GM23338 (cell line): ENCODE data around the gene C19orf81. TPM values are rescaled to one million over a fixed set of nuclear protein-coding genes. Genes with fewer than 3 reads are reported as not detected.

Experiments
- ATAC-seq: fragments of 200-7000 bp; cut with Tn5 transposase; 3 replicates; pipeline ENCODE4 v1.9.1; 2020
- DNase-seq: peaks from one replicate; pipeline ENCODE4 v3.0.0-alpha.2; 2015; ENCODE audit warnings: low spot score
- H2AFZ ChIP-seq: fragments of 200-600 bp; sonication (generic); 2 replicates; pipeline ENCODE4 v1.8.0; 2016; ENCODE audit warnings: antibody characterized with exemption, mild to moderate bottlenecking, moderate library complexity
- H3F3A ChIP-seq: fragments of 200-600 bp; sonication (generic); replicated peaks from 2 replicates; pipeline ENCODE4 v1.8.0; 2017; ENCODE audit warnings: antibody characterized with exemption, mixed run types, low read depth
- H3K27ac ChIP-seq: fragments of 200-600 bp; sonication (generic); 2 replicates; pipeline ENCODE4 v1.6.1; 2016; ENCODE audit warnings: low read depth
- H3K27me3 ChIP-seq: fragments of 200-600 bp; sonication (generic); 2 replicates; pipeline ENCODE4 v1.8.0; 2016; ENCODE audit warnings: mild to moderate bottlenecking, mixed run types, moderate library complexity; ENCODE audit not compliant: insufficient read depth
- H3K36me3 ChIP-seq: fragments of 200-600 bp; sonication (generic); 2 replicates; pipeline ENCODE4 v1.8.0; 2016; ENCODE audit warnings: mild to moderate bottlenecking; ENCODE audit not compliant: insufficient read depth
- H3K4me1 ChIP-seq: fragments of 200-600 bp; sonication (generic); 2 replicates; pipeline ENCODE4 v1.8.0; 2016; ENCODE audit warnings: mild to moderate bottlenecking, moderate library complexity; ENCODE audit not compliant: insufficient read depth
- H3K4me2 ChIP-seq: fragments of 200-600 bp; sonication (generic); 2 replicates; pipeline ENCODE4 v1.7.1; 2017; ENCODE audit warnings: mixed run types
- H3K4me3 ChIP-seq: fragments of 200-600 bp; sonication (generic); 2 replicates; pipeline ENCODE4 v1.6.1; 2016; ENCODE audit warnings: mixed run types
- H3K79me2 ChIP-seq: fragments of 200-600 bp; sonication (generic); replicated peaks from 2 replicates; pipeline ENCODE4 v1.8.0; 2017; ENCODE audit warnings: mild to moderate bottlenecking; ENCODE audit not compliant: insufficient read depth
- H3K9me2 ChIP-seq: fragments of 200-600 bp; sonication (generic); 2 replicates; pipeline ENCODE4 v1.8.0; 2017; ENCODE audit not compliant: insufficient read depth
- H4K20me1 ChIP-seq: fragments of 200-600 bp; sonication (generic); replicated peaks from 2 replicates; pipeline ENCODE4 v1.8.0; 2017; ENCODE audit warnings: mild to moderate bottlenecking; ENCODE audit not compliant: insufficient read depth
- H3K27ac Mint-ChIP-seq: 2 replicates; pipeline ENCODE4 v1.8.0; 2020; ENCODE audit warnings: inconsistent platforms, mild to moderate bottlenecking, moderate library complexity, mixed read lengths
- H3K27me3 Mint-ChIP-seq: 3 replicates; pipeline ENCODE4 v1.8.0; 2022; ENCODE audit warnings: low read depth, mild to moderate bottlenecking, moderate library complexity, mixed read lengths, inconsistent platforms; ENCODE audit not compliant: insufficient read depth, poor library complexity
- H3K36me3 Mint-ChIP-seq: 3 replicates; pipeline ENCODE4 v1.8.0; 2021; ENCODE audit warnings: low read depth, mild to moderate bottlenecking, inconsistent platforms, moderate library complexity, mixed read lengths
- H3K4me1 Mint-ChIP-seq: 3 replicates; pipeline ENCODE4 v1.8.0; 2020; ENCODE audit warnings: mild to moderate bottlenecking, inconsistent platforms, mixed read lengths
- H3K4me3 Mint-ChIP-seq: 3 replicates; pipeline ENCODE4 v1.8.0; 2021; ENCODE audit warnings: moderate library complexity, mild to moderate bottlenecking, inconsistent platforms, mixed read lengths
- H3K9me3 Mint-ChIP-seq: 3 replicates; pipeline ENCODE4 v1.8.0; 2020; ENCODE audit warnings: moderate library complexity, mild to moderate bottlenecking, inconsistent platforms, mixed read lengths
- CREB1 ChIP-seq: fragments of 250-450 bp; sonication (Bioruptor Pico); IDR thresholded peaks from 2 replicates; pipeline ENCODE4 v1.5.0; 2020; ENCODE audit warnings: low read depth, mild to moderate bottlenecking, moderate library complexity
- EZH2 ChIP-seq: fragments of 200-600 bp; sonication (generic); IDR thresholded peaks from one replicate; pipeline ENCODE4 v1.8.0; 2017; ENCODE audit warnings: antibody characterized with exemption, mild to moderate bottlenecking, low read depth; ENCODE audit not compliant: unreplicated experiment
- NANOG ChIP-seq: IDR thresholded peaks from 2 replicates; pipeline ENCODE4 v1.6.1; 2016; ENCODE audit warnings: antibody characterized with exemption, borderline replicate concordance
- POLR2AphosphoS5 ChIP-seq: IDR thresholded peaks from 2 replicates; pipeline ENCODE4 v1.6.1; 2016; ENCODE audit warnings: antibody characterized with exemption, low read depth
- STAT1 ChIP-seq: IDR thresholded peaks from one replicate; pipeline ENCODE4 v1.6.1; 2016; ENCODE audit warnings: antibody characterized with exemption; ENCODE audit not compliant: unreplicated experiment
- ZNF331 ChIP-seq: fragments of 250-450 bp; sonication (Bioruptor Pico); IDR thresholded peaks from 2 replicates; pipeline ENCODE4 v1.5.0; 2020; ENCODE audit warnings: low read depth, mild to moderate bottlenecking, moderate library complexity
- polyA plus RNA-seq: library from polyadenylated mRNA; unstranded; fragments of >200 nt; fragmentation: Nextera tagmentation; extraction: Ambion mirVana; gene quantifications from 2 replicates; pipeline ENCODE4 v1.2.1, GENCODE V29; 2016
- total RNA-seq: library from RNA; depleted of rRNA; stranded (reverse); fragments of >200 nt; shearing (Covaris generic); gene quantifications from 2 replicates; pipeline ENCODE4 v1.2.3, GENCODE V29; 2014
- TF ChIP-seq, protein P1 (sequence below): fragments of 250-450 bp; sonication (Bioruptor Pico); IDR thresholded peaks from 2 replicates; pipeline ENCODE4 v1.5.0; 2020; ENCODE audit warnings: mild to moderate bottlenecking, moderate library complexity
- TF ChIP-seq, protein P2 (sequence below): IDR thresholded peaks from 2 replicates; pipeline ENCODE4 v1.6.1; 2016; ENCODE audit warnings: antibody characterized with exemption
- TF ChIP-seq, protein P3 (sequence below): IDR thresholded peaks from one replicate; pipeline ENCODE4 v1.6.1; 2018; ENCODE audit warnings: antibody characterized with exemption; ENCODE audit not compliant: unreplicated experiment
- TF ChIP-seq, protein P4 (sequence below), 2 experiments: fragments of 200-600 bp in 1 of 2; sonication (generic) in 1 of 2; conservative IDR thresholded peaks; 2 replicates each; pipeline versions ENCODE4 v1.5.1 to v1.6.1; 2016 to 2017; ENCODE audit warnings: antibody characterized with exemption in 2 of 2, low read depth in 2 of 2, mild to moderate bottlenecking in 2 of 2, moderate library complexity in 1 of 2

Gene C19orf81
- total and polyA plus RNA-seq, 2 experiments from 2014 or later, result 23.2 to 54.3 TPM

DNA sequence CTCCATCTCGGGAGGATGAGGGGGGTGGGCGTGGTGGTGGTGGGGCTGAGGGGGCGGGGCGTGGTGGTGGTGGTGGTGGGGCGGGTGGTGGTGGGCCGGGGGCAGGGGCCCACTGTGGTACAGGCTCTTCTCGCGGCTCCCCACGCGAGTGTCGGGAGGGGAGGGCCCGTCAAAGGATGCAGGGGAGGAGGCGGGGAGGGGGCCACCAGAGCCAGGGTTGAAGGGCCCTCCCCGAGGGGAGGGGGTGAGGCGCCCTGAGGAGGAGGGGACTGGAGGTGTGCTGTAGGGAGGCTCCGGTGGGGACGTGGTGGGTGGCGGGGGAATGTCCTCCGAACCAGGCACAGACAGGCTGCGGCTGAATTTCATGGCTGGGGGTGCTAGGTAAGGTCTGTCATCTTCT, 19.6 kb downstream of the C19orf81 start (continued):
- TF ChIP-seq, protein P1, sequence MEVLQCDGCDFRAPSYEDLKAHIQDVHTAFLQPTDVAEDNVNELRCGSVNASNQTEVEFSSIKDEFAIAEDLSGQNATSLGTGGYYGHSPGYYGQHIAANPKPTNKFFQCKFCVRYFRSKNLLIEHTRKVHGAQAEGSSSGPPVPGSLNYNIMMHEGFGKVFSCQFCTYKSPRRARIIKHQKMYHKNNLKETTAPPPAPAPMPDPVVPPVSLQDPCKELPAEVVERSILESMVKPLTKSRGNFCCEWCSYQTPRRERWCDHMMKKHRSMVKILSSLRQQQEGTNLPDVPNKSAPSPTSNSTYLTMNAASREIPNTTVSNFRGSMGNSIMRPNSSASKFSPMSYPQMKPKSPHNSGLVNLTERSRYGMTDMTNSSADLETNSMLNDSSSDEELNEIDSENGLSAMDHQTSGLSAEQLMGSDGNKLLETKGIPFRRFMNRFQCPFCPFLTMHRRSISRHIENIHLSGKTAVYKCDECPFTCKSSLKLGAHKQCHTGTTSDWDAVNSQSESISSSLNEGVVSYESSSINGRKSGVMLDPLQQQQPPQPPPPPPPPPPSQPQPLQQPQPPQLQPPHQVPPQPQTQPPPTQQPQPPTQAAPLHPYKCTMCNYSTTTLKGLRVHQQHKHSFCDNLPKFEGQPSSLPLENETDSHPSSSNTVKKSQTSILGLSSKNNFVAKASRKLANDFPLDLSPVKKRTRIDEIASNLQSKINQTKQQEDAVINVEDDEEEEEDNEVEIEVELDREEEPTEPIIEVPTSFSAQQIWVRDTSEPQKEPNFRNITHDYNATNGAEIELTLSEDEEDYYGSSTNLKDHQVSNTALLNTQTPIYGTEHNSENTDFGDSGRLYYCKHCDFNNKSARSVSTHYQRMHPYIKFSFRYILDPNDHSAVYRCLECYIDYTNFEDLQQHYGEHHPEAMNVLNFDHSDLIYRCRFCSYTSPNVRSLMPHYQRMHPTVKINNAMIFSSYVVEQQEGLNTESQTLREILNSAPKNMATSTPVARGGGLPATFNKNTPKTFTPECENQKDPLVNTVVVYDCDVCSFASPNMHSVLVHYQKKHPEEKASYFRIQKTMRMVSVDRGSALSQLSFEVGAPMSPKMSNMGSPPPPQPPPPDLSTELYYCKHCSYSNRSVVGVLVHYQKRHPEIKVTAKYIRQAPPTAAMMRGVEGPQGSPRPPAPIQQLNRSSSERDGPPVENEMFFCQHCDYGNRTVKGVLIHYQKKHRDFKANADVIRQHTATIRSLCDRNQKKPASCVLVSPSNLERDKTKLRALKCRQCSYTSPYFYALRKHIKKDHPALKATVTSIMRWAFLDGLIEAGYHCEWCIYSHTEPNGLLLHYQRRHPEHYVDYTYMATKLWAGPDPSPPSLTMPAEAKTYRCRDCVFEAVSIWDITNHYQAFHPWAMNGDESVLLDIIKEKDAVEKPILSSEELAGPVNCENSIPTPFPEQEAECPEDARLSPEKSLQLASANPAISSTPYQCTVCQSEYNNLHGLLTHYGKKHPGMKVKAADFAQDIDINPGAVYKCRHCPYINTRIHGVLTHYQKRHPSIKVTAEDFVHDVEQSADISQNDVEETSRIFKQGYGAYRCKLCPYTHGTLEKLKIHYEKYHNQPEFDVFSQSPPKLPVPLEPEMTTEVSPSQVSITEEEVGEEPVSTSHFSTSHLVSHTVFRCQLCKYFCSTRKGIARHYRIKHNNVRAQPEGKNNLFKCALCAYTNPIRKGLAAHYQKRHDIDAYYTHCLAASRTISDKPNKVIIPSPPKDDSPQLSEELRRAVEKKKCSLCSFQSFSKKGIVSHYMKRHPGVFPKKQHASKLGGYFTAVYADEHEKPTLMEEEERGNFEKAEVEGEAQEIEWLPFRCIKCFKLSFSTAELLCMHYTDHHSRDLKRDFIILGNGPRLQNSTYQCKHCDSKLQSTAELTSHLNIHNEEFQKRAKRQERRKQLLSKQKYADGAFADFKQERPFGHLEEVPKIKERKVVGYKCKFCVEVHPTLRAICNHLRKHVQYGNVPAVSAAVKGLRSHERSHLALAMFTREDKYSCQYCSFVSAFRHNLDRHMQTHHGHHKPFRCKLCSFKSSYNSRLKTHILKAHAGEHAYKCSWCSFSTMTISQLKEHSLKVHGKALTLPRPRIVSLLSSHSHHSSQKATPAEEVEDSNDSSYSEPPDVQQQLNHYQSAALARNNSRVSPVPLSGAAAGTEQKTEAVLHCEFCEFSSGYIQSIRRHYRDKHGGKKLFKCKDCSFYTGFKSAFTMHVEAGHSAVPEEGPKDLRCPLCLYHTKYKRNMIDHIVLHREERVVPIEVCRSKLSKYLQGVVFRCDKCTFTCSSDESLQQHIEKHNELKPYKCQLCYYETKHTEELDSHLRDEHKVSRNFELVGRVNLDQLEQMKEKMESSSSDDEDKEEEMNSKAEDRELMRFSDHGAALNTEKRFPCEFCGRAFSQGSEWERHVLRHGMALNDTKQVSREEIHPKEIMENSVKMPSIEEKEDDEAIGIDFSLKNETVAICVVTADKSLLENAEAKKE, result no peak

DNA sequence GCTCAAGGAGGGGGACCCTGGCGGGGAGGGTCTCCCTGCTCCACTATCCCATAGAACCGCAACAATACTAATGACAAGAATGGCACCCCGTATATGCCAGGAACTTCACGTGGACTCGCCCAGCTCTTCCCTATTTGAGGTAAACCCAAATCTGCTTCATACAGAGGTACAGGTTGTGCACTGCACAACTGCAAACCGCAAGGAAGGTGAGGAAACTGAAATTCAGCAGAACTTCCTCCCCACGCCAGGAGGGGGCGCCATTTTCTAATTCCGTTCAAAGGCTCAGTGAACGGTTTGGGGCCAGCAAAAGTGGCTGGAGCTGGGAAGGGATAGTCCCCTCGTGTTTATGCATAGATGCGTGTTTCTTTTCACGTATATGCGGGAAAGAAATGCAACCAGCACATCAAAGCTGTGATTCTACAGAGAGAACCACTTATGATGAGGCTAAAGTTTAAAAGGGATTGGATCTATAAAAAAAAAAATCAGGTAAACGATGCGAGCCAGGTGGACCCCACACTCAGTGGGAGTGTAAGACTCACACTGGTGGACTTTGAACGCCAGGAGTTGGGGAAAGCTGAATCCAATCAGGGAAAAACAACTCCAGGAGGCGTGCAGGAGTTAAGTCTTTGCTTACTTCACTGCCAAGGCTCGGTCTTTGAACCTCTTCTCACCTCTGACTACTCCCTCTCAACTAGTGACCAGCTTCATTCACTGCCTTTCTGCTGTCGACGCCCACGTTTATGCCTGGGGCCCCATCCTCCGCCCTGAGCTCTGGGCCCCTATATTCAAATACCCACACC, 20.3 kb downstream of the C19orf81 start:
- Mint-ChIP-seq H3K9me3 (peaks cover 72% of the 10 kb centered on the region), H3K27ac (no peak overlapping the region), H3K27me3 (peaks cover 12% of the 10 kb centered on the region), H3K4me1 (no peaks in the 10 kb centered on the region), H3K36me3 (peaks cover 39% of the 10 kb centered on the region), H3K4me3 (no peak overlapping the region)
- H3K79me2 ChIP-seq, result no peaks in the 10 kb centered on the region
- peaks cover 98% of the 10 kb centered on the region for H3K27me3 ChIP-seq
- no peaks in the 10 kb centered on the region for H3K9me2 ChIP-seq
- DNase-seq (peak; percentile 35), ATAC-seq (no peak)
- H3F3A ChIP-seq, result peaks cover 3% of the 10 kb centered on the region; the same call in 1 of the 2 replicates
- no peak overlapping the region for H2AFZ ChIP-seq
- peaks cover 3% of the 10 kb centered on the region; the same call in 1 of the 2 replicates for H4K20me1 ChIP-seq
- H3K27ac ChIP-seq, result no peak overlapping the region
- H3K4me1 ChIP-seq, result peaks cover 16% of the 10 kb centered on the region
- no peak overlapping the region for H3K4me2 ChIP-seq
- no peak overlapping the region for H3K4me3 ChIP-seq
- H3K36me3 ChIP-seq, result no peaks in the 10 kb centered on the region
- peak; percentile 79 for TF ChIP-seq EZH2
- TF ChIP-seq, protein P2, sequence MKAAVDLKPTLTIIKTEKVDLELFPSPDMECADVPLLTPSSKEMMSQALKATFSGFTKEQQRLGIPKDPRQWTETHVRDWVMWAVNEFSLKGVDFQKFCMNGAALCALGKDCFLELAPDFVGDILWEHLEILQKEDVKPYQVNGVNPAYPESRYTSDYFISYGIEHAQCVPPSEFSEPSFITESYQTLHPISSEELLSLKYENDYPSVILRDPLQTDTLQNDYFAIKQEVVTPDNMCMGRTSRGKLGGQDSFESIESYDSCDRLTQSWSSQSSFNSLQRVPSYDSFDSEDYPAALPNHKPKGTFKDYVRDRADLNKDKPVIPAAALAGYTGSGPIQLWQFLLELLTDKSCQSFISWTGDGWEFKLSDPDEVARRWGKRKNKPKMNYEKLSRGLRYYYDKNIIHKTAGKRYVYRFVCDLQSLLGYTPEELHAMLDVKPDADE, result no peak
- no peak for TF ChIP-seq CREB1 (CRISPR knock-in tag)
- TF ChIP-seq, protein P3, sequence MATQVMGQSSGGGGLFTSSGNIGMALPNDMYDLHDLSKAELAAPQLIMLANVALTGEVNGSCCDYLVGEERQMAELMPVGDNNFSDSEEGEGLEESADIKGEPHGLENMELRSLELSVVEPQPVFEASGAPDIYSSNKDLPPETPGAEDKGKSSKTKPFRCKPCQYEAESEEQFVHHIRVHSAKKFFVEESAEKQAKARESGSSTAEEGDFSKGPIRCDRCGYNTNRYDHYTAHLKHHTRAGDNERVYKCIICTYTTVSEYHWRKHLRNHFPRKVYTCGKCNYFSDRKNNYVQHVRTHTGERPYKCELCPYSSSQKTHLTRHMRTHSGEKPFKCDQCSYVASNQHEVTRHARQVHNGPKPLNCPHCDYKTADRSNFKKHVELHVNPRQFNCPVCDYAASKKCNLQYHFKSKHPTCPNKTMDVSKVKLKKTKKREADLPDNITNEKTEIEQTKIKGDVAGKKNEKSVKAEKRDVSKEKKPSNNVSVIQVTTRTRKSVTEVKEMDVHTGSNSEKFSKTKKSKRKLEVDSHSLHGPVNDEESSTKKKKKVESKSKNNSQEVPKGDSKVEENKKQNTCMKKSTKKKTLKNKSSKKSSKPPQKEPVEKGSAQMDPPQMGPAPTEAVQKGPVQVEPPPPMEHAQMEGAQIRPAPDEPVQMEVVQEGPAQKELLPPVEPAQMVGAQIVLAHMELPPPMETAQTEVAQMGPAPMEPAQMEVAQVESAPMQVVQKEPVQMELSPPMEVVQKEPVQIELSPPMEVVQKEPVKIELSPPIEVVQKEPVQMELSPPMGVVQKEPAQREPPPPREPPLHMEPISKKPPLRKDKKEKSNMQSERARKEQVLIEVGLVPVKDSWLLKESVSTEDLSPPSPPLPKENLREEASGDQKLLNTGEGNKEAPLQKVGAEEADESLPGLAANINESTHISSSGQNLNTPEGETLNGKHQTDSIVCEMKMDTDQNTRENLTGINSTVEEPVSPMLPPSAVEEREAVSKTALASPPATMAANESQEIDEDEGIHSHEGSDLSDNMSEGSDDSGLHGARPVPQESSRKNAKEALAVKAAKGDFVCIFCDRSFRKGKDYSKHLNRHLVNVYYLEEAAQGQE, result no peak
- TF ChIP-seq NANOG, result no peak
- TF ChIP-seq, protein P4, sequence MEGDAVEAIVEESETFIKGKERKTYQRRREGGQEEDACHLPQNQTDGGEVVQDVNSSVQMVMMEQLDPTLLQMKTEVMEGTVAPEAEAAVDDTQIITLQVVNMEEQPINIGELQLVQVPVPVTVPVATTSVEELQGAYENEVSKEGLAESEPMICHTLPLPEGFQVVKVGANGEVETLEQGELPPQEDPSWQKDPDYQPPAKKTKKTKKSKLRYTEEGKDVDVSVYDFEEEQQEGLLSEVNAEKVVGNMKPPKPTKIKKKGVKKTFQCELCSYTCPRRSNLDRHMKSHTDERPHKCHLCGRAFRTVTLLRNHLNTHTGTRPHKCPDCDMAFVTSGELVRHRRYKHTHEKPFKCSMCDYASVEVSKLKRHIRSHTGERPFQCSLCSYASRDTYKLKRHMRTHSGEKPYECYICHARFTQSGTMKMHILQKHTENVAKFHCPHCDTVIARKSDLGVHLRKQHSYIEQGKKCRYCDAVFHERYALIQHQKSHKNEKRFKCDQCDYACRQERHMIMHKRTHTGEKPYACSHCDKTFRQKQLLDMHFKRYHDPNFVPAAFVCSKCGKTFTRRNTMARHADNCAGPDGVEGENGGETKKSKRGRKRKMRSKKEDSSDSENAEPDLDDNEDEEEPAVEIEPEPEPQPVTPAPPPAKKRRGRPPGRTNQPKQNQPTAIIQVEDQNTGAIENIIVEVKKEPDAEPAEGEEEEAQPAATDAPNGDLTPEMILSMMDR (conservative IDR thresholded peaks at IDR 0.05; ENCODE audit: low read depth in 2 of 2), result peak; percentile 82 to 90
- no peak for TF ChIP-seq STAT1
- TF ChIP-seq ZNF331 (CRISPR knock-in tag), result no peak
- no peak for TF ChIP-seq POLR2AphosphoS5
